Transverse colon (tissue), 4 donors: ENCODE results near the gene PRR9.

Source experiments
- POLR2A ChIP-seq: fragments of 450-650 bp; IDR thresholded peaks from one replicate; pipeline ENCODE4 v1.6.1; 2016; ENCODE audit warnings: antibody characterized with exemption, mild to moderate bottlenecking, moderate library complexity
- POLR2AphosphoS5 ChIP-seq, 3 donors: sonication (generic); formaldehyde crosslinking; IDR thresholded peaks; one replicate each; pipeline ENCODE4 v1.6.1; 2016; ENCODE audit warnings: antibody characterized with exemption in 3 of 3
- TF ChIP-seq, protein P1 (sequence below), 5 experiments: fragments of 200-600 bp in 3 of 5; fragments of 450-650 bp in 2 of 5; sonication (generic) in 3 of 5; IDR thresholded peaks; 1 replicate in 2 of 5; 2 replicates in 3 of 5; pipeline ENCODE4 v1.5.1; 2016 to 2017; ENCODE audit warnings: antibody characterized with exemption in 5 of 5, inconsistent platforms in 3 of 5, mild to moderate bottlenecking in 2 of 5, moderate library complexity in 1 of 5

DNA sequence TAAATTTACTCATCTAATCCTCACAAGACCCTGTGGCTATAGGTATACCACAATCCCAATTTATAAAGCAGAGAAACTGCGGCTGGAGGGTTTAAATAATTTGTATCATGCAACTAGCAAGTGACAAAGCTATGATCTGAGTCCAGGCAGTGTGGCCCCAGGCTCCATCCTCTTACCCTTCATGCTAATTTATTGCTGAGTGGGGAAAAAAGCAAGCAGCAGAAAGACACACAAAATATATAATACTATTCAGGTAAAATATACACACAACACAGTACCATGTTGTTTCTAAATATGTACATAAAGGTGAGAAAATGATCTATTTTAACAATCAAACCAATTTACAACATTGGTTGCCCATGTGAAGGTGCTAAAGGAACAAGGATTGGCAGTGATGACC lies 24.8 kb downstream of the PRR9 start:
- TF ChIP-seq, protein P1, sequence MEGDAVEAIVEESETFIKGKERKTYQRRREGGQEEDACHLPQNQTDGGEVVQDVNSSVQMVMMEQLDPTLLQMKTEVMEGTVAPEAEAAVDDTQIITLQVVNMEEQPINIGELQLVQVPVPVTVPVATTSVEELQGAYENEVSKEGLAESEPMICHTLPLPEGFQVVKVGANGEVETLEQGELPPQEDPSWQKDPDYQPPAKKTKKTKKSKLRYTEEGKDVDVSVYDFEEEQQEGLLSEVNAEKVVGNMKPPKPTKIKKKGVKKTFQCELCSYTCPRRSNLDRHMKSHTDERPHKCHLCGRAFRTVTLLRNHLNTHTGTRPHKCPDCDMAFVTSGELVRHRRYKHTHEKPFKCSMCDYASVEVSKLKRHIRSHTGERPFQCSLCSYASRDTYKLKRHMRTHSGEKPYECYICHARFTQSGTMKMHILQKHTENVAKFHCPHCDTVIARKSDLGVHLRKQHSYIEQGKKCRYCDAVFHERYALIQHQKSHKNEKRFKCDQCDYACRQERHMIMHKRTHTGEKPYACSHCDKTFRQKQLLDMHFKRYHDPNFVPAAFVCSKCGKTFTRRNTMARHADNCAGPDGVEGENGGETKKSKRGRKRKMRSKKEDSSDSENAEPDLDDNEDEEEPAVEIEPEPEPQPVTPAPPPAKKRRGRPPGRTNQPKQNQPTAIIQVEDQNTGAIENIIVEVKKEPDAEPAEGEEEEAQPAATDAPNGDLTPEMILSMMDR (IDR thresholded peaks at IDR 0.05): no peak
- TF ChIP-seq POLR2AphosphoS5 (IDR thresholded peaks at IDR 0.05) (no peak), POLR2A (no peak)
